HG03025 (cell line): Measurements from ENCODE around the gene SLF2.
"Not testable (repeated sequence)": the region's sequence is repeated elsewhere in the genome, so short reads cannot be mapped to it uniquely, and the experiment has no call there.

ENCODE experiments used
- ATAC-seq: cut with Tn5 transposase; IDR thresholded peaks from one replicate; pipeline ENCODE4 v1.9.1; 2021; ENCODE audit warnings: mild to moderate bottlenecking, moderate library complexity; ENCODE audit not compliant: unreplicated experiment, low FRiP score

The SLF2 gene

GRCh38 chr10:100943508-100943907, 30.7 kb downstream of the SLF2 start:
- no peak for ATAC-seq

- no peak for ATAC-seq
Observed at GRCh38 chr10:100945754-100946153, 33.0 kb downstream of the SLF2 start.

GRCh38 chr10:100948916-100949315, 36.2 kb downstream of the SLF2 start:
- no peak for ATAC-seq

GRCh38 chr10:100960251-100960650, 47.5 kb downstream of the SLF2 start:
- ATAC-seq: no peak

- ATAC-seq: no peak
Observed at GRCh38 chr10:100962351-100963080, 49.8 kb downstream of the SLF2 start.

GRCh38 chr10:100963826-100964225, 51.1 kb downstream of the SLF2 start:
- no peak for ATAC-seq

GRCh38 chr10:100965820-100966219, 53.1 kb downstream of the SLF2 start:
- no peak for ATAC-seq

GRCh38 chr10:100966887-100967286, 54.1 kb downstream of the SLF2 start:
- no peak for ATAC-seq

- ATAC-seq: no peak
Observed at GRCh38 chr10:100967332-100967731, 54.6 kb downstream of the SLF2 start.

- no peak for ATAC-seq
Observed at GRCh38 chr10:100968062-100968736, 55.4 kb downstream of the SLF2 start.

- ATAC-seq: no peak
Observed at GRCh38 chr10:100968863-100969186, 56.1 kb downstream of the SLF2 start.

- no peak for ATAC-seq
Observed at GRCh38 chr10:100969187-100970075, 56.7 kb downstream of the SLF2 start, which contains the start of gene SEMA4G. TSS of gene SEMA4G (plus strand) at chr10:100969504. CDS start at chr10:100972913, 3,409 bp downstream.

GRCh38 chr10:100970076-100970913, 57.5 kb downstream of the SLF2 start:
- ATAC-seq: no peak

GRCh38 chr10:100970914-100971811, 58.4 kb downstream of the SLF2 start:
- ATAC-seq: no peak

GRCh38 chr10:100972115-100972903, 59.5 kb downstream of the SLF2 start:
- no peak for ATAC-seq

GRCh38 chr10:100972904-100973535, 60.3 kb downstream of the SLF2 start:
- no peak for ATAC-seq

GRCh38 chr10:100975397-100975796, 62.6 kb downstream of the SLF2 start:
- ATAC-seq: not testable (repeated sequence)

- no peak for ATAC-seq
Observed at GRCh38 chr10:100976906-100977305, 64.1 kb downstream of the SLF2 start.
